ENCODE data around the gene B4GALT6.

B4GALT6 gene

GRCh38 chr18:31631526-31631925 lies 52.9 kb downstream of the B4GALT6 start:
- no peak for DNase-seq

DNA sequence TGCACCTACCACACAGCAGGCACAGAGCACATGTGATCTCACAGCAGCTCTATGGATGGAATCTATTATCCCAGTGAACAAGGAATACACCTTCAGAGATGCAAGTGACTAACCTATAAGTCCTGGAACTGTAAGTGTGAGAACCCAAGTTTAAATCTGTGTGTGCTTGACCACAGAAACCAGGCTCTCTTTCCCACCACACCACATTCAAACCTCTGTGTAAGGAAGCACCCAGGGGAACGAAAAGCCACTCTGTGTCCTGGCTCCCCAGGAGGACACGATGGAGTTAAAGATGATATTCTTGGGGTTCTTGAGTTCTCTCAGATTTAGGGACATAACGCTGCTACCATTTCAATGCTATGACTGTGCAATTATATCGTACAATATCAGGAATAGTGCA lies 53.8 kb downstream of the B4GALT6 start:
- DNase-seq = no peak

GRCh38 chr18:31626409-31626808 lies 58.0 kb downstream of the B4GALT6 start:
- DNase-seq = no peak

GRCh38 chr18:31624892-31625640 lies 59.3 kb downstream of the B4GALT6 start:
- DNase-seq = no peak

- no peak for DNase-seq
These were observed 65.1 kb downstream of the B4GALT6 start for GRCh38 chr18:31619291-31619690.

DNA sequence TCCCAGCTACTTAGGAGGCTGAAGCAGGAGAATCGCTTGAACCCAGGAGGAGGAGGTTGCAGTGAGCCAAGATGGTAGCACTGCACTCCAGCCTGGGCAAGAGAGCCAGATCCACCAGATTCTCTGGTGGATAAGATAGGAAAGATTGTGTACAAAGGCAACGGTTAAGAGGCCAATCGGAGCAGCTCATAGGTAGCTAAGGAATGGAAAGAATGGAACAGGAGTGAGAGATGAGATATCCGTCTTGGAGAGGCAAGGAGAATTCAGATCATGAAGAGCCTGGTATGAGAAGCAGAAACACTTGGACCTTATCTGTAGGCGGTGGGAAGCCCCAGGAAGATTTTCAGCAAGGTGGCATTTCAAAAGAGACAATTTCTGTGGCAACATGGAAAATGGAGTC lies 65.6 kb downstream of the B4GALT6 start:
- DNase-seq = no peak

DNA sequence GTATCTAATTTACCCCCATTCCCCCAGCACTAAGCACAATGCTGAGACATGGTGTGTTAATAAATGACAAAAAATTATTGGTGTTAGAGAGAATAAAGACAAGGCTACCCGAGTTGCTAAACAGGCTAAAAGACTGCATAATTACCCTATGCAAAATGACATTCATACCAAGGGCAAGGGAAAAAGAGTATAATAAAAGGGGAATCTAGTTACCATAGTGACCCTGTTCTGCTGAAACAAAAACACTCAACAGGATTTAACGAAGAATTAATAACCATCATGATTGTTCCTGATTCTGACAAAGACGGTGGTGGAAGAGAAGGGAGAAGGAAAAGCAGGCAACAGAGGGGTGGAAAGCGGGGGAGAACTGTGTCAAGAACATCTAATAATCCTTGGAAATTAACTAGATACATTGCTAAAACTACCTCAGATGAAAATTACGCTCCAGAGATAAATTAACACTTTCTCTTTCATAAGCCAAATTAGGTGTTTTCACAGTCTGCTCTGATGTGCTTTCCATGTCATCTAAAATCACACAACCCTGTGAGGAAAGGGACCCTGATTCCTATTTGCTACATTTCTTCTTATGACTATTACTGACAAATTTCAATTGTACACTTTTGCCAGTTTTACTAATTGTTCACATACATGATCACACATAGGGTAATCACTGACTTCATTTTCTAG lies 67.2 kb downstream of the B4GALT6 start:
- no peak for DNase-seq

- DNase-seq = no peak
These were observed 67.8 kb downstream of the B4GALT6 start for GRCh38 chr18:31616586-31616985.

DNA sequence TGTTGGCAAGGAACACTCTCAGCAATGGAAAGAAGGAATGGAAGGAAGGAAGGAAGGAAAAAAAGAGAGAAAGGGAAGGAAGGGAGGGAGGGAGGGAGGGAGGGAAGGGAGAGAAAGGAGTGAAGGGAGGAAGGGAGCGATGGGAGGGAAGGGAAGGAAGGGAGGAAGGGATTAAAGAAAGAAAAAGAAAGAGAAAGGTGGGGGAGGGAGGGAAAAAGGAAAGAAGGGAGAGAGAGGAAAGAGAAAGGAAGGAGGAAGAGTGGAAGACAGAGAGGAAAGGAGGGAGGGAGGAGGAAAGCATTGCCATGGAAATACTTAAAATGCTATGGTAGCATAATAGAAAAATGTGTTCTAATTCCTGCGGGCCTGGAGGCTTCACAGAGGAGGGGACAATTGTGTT lies 70.3 kb downstream of the B4GALT6 start:
- DNase-seq = no peak

GRCh38 chr18:31612124-31612523 lies 72.3 kb downstream of the B4GALT6 start:
- DNase-seq = no peak

GRCh38 chr18:31611511-31611910 lies 72.9 kb downstream of the B4GALT6 start:
- no peak for DNase-seq

DNA sequence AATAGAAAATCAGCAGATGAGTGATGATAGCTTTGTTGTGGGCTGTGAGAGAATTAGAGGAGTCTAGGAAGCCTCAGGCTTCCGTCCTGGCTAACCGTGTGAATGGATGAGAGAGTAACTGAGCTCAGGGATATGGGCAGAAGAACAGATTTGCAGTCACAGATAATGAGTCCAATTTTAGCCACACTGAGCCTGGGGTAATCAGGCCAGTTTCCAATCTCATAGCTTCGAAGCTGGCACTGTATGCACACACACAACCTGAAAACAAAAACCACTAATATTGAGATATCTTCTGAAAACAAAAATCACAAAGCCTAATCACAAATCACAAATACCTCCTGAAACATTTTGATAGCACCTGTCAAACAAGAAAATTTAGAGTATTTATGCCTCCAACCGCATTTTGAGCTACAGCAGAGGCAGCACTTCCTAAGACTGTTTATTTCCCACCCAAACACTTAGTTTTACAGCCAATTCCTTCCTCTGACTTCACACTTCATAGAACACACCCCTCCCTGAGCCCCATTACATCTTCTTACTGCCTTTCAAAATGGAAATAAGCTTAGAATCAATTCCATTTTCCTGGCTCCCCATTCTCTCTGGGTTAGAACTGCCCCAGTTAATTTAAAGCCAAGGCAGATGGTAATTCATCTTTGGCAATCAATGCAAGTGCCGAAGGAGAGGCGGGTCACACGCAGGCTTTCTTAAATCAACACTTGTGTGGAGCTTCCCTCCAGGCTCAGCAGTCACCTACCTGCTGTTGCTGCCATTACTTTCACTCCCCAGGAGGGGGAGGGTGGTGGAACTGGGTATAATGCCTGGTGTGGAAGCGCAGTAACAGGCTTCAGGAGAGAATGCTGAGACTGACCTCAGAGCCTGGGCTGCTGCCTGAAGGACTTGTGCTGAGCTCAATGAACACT lies 73.8 kb downstream of the B4GALT6 start:
- no peak for DNase-seq

DNA sequence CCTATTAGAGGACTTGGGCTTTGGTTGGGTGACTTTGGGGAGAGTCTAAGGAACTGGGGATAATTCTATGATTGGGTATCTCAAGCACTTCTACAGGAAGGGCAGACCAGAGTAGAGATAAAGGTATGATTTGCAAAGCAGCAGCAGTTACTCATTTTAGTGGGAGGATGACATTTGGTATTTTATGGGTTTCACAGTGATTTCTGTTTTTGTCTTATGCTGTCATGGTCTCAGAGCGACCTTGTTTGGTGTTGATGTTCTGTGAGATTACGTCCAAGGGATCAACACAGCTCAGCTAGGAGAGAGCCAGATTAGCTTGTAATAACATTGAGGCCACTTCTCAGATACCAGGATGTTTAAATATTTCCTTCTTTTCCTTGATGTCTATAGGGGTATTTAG lies 74.5 kb downstream of the B4GALT6 start:
- no peak for DNase-seq

- DNase-seq = no peak
These were observed 77.0 kb downstream of the B4GALT6 start for GRCh38 chr18:31607384-31607783.

DNA sequence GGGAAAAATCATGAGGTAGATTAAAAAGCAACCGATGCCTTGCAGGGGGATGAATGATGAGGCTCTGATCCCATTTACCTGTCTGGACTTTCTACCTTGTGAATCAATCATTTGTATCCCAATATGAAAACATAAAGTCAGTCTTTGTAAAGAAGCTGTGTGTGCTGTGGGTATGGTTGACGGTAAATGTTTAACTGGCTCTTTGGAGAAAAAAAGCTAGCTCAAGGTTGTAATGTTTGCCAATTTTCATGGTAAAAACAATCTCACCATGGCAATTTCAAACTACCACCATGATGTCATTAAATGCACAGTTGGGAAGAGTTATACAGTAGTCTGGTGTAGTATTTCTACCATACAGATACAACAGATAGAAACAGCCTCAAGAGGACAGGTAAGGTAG lies 78.1 kb downstream of the B4GALT6 start:
- no peak for DNase-seq

DNA sequence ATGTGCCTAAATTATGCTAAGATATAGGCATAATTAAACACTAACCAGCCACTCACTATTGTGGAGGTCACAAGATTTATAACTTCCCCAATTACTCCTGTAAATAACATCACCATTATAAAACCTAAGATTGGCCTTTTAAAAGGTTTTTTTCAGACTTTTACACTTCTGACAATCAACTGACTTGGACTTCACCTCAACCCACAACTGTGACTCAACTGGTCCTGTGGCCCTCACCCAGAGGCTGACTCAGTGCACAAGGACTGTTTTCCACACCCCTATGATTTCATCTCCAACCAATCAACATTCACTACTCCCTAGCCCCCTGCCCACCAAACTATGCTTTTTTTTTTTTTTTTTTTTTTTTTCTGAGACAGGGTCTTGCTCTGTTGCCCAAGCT lies 81.1 kb downstream of the B4GALT6 start:
- DNase-seq = no peak

DNA sequence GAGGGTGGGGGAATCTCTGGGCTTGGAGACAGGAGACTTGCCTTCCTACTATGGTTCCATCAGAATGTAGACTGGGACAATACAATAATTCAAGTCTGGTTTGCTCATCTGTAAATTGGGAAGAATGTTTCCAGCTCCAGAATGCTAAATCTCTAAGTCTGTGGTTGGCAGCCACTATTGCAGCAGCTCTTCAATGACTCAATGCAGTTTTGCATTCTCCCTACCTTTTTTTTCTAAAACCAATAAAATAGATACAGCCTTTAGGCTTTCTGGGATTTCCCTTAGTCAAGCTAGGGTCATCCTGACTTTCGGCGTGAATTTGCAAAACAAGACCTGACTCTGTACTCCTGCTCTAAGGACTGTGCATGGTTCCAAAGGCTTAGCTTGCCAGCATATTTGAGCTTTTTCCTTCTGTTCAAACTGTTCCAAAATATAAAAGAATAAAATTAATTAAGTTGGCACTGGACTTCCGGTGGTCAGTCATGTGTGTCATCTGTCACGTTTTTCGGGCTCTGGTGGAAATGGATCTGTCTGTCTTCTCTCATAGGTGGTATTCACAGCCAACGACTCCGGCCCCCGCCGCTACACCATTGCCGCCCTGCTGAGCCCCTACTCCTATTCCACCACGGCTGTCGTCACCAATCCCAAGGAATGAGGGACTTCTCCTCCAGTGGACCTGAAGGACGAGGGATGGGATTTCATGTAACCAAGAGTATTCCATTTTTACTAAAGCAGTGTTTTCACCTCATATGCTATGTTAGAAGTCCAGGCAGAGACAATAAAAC lies 86.2 kb downstream of the B4GALT6 start:
- no peak for DNase-seq

DNA sequence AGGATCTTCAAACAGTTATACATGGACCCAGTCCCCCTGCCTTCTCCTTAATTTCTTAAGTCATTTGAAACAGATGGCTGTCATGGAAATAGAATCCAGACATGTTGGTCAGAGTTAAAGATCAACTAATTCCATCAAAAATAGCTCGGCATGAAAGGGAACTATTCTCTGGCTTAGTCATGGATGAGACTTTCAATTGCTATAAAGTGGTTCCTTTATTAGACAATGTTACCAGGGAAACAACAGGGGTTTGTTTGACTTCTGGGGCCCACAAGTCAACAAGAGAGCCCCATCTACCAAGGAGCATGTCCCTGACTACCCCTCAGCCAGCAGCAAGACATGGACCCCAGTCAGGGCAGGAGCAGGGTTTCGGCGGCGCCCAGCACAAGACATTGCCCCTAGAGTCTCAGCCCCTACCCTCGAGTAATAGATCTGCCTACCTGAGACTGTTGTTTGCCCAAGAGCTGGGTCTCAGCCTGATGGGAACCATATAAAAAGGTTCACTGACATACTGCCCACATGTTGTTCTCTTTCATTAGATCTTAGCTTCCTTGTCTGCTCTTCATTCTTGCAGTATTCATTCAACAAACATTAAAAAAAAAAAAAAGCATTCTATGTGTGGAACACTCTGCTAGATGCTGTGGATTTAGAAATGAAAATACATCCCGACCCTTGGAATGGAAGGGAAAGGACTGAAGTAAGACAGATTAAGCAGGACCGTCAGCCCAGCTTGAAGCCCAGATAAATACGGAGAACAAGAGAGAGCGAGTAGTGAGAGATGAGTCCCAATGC lies 88.1 kb downstream of the B4GALT6 start:
- no peak for DNase-seq

DNA sequence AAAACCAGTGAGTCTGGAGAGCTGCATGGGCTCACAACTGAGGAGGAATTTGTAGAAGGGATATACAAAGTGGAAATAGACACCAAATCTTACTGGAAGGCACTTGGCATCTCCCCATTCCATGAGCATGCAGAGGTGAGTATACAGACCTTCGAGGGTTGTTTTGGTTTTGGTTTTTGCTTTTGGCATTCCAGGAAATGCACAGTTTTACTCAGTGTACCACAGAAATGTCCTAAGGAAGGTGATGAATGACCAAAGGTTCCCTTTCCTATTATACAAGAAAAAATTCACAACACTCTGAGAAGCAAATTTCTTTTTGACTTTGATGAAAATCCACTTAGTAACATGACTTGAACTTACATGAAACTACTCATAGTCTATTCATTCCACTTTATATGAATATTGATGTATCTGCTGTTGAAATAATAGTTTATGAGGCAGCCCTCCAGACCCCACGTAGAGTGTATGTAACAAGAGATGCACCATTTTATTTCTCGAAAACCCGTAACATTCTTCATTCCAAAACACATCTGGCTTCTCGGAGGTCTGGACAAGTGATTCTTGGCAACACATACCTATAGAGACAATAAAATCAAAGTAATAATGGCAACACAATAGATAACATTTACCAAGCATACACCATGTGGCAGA lies 89.1 kb downstream of the B4GALT6 start:
- no peak for DNase-seq

- DNase-seq = no peak
These were observed 91.7 kb downstream of the B4GALT6 start for GRCh38 chr18:31592506-31593157.

GRCh38 chr18:31591628-31592027 lies 92.8 kb downstream of the B4GALT6 start, which contains the start of gene TTR:
Gene TTR, plus strand, starts transcription at chr18:31591877. Its CDS starts 26 bp downstream, at chr18:31591903.
- DNase-seq = no peak
